Measurements from ENCODE around the gene STX16. TPM values are rescaled to one million over a fixed set of nuclear protein-coding genes. Genes with fewer than 3 reads are reported as not detected.
A peak's percentile ranks its signal among the peaks of the same experiment; 100 is the strongest.

The STX16 gene
- total RNA-seq, 1 experiment from 2014 or later = 93.3 TPM

DNA sequence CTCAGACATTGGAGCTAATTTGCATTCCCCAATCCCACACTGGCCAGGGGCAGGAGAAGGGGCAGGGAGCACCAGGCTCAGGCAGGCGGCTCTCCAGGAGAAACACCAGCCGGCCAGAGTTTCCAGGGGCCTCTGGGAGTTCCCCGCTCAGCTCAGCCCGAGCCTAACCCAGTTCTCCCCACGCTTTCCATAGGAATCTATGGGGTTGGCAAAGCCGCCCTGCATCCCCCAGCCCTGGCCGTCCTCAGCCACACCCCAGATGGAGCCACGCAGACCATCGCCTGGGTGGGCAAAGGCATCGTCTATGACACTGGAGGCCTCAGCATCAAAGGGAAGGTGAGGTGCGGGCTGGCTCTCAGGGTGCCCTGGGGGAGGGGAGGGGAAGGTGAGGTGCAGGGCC lies 49.7 kb downstream of the STX16 start:
- H3K4me3 Mint-ChIP-seq (ENCODE audit: unreplicated experiment) = no peak overlapping the region
- ChIA-PET CTCF (no interaction called here), POLR2A (no interaction called here)
- DNase-seq (ENCODE audit: unreplicated experiment) = no peak
- TF ChIP-seq, protein P1, sequence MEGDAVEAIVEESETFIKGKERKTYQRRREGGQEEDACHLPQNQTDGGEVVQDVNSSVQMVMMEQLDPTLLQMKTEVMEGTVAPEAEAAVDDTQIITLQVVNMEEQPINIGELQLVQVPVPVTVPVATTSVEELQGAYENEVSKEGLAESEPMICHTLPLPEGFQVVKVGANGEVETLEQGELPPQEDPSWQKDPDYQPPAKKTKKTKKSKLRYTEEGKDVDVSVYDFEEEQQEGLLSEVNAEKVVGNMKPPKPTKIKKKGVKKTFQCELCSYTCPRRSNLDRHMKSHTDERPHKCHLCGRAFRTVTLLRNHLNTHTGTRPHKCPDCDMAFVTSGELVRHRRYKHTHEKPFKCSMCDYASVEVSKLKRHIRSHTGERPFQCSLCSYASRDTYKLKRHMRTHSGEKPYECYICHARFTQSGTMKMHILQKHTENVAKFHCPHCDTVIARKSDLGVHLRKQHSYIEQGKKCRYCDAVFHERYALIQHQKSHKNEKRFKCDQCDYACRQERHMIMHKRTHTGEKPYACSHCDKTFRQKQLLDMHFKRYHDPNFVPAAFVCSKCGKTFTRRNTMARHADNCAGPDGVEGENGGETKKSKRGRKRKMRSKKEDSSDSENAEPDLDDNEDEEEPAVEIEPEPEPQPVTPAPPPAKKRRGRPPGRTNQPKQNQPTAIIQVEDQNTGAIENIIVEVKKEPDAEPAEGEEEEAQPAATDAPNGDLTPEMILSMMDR (IDR thresholded peaks at IDR 0.05; ENCODE audit: unreplicated experiment) = no peak
- intact Hi-C loops (cut with micrococcal nuclease) = no loop called here
- H3K27me3 Mint-ChIP-seq (ENCODE audit: insufficient read depth, unreplicated experiment) = no peaks in the 10 kb centered on the region
- H3K4me1 Mint-ChIP-seq (ENCODE audit: insufficient read depth, unreplicated experiment) = no peaks in the 10 kb centered on the region
- peaks cover 25% of the 10 kb centered on the region for H3K36me3 Mint-ChIP-seq (ENCODE audit: insufficient read depth, unreplicated experiment)
- H3K9me3 Mint-ChIP-seq (ENCODE audit: unreplicated experiment) = no peaks in the 10 kb centered on the region
- H3K27ac Mint-ChIP-seq (ENCODE audit: low read depth, unreplicated experiment) = no peak overlapping the region
- no TSS peak for BruUV-seq (replicated peaks)

DNA sequence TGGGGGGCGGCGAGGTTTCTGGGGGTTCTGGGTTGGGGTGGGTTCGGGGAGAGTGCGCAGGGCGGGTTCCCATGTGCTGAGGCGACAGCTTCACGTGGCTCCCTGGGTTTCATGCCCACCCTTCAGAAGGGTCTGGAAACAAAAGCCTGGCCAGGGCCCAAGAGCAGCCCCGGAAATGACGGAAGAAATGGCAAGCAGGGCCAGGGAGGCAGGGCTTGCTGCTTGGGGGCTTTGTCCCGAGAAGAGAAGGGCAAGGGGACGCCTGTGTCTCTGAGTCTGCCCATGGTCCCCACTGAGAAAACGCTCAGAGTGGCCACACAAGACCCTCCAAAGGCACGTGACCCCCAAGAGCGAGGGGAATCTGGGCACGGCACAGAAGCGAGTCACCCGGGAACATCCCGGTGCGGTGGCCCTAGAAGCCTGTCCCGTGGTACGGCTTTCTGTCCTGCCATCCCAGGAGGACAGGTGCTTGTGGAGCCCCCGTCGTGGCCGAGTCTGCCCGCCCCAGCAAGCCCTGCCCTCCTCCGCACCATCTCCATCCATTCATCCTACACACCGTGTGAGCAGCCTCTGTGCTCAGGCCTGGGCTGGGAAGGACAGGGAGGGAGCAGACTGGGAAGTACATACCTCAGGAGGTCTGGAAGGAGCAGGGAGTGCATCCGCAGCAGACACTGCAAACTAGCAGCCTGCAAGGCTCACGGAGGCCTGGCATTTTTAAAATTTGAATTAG lies 50.5 kb downstream of the STX16 start:
- BruUV-seq (replicated peaks) = no TSS peak
- Mint-ChIP-seq H3K27ac (ENCODE audit: low read depth, unreplicated experiment) (no peak overlapping the region), H3K4me1 (ENCODE audit: insufficient read depth, unreplicated experiment) (no peaks in the 10 kb centered on the region), H3K27me3 (ENCODE audit: insufficient read depth, unreplicated experiment) (no peaks in the 10 kb centered on the region), H3K36me3 (ENCODE audit: insufficient read depth, unreplicated experiment) (peaks cover 25% of the 10 kb centered on the region), H3K9me3 (ENCODE audit: unreplicated experiment) (no peaks in the 10 kb centered on the region), H3K4me3 (ENCODE audit: unreplicated experiment) (no peak overlapping the region)
- POLR2A ChIA-PET = interaction anchor here (0.7 kb wide), 1 partner anchor 101 kb away, joined by 3 read pairs; no protein-coding TSS in a partner anchor
- TF ChIP-seq, protein P1 (IDR thresholded peaks at IDR 0.05; ENCODE audit: unreplicated experiment) = no peak
- intact Hi-C loops (cut with micrococcal nuclease) = no loop called here
- no peak for DNase-seq (ENCODE audit: unreplicated experiment)
- CTCF ChIA-PET = no interaction called here

DNA sequence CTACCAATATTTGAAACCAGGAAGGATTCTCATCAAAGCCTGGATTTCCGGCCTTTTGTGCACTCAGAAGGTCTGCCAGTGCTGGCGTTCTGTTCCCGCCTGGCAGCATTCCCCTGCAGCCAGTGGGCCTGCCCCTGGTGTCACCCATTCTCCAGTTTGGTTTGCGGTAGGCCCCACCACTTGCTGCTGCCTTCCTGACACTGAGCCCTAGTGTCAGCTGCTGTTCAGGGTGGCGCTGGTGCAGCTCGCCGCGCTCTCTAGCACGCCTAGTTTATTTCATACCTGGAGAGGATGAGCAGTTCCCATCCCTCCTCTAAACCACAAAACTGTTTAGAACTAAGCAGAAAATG lies 51.1 kb downstream of the STX16 start:
- no peaks in the 10 kb centered on the region for H3K27me3 Mint-ChIP-seq (ENCODE audit: insufficient read depth, unreplicated experiment)
- CTCF ChIA-PET = interaction anchor here (0.6 kb wide), 1 partner anchor 9 kb away, joined by 3 read pairs; no protein-coding TSS in a partner anchor
- POLR2A ChIA-PET = interaction anchor here (0.7 kb wide), 2 partner anchors 100 to 1124 kb away, joined by 3 read pairs; no protein-coding TSS in a partner anchor
- no TSS peak for BruUV-seq (replicated peaks)
- no peak overlapping the region for H3K27ac Mint-ChIP-seq (ENCODE audit: low read depth, unreplicated experiment)
- TF ChIP-seq, protein P1 (IDR thresholded peaks at IDR 0.05; ENCODE audit: unreplicated experiment) = no peak
- no peaks in the 10 kb centered on the region for H3K9me3 Mint-ChIP-seq (ENCODE audit: unreplicated experiment)
- peaks cover 26% of the 10 kb centered on the region for H3K36me3 Mint-ChIP-seq (ENCODE audit: insufficient read depth, unreplicated experiment)
- H3K4me3 Mint-ChIP-seq (ENCODE audit: unreplicated experiment) = no peak overlapping the region
- intact Hi-C loops (cut with micrococcal nuclease) = no loop called here
- no peaks in the 10 kb centered on the region for H3K4me1 Mint-ChIP-seq (ENCODE audit: insufficient read depth, unreplicated experiment)
- no peak for DNase-seq (ENCODE audit: unreplicated experiment)

DNA sequence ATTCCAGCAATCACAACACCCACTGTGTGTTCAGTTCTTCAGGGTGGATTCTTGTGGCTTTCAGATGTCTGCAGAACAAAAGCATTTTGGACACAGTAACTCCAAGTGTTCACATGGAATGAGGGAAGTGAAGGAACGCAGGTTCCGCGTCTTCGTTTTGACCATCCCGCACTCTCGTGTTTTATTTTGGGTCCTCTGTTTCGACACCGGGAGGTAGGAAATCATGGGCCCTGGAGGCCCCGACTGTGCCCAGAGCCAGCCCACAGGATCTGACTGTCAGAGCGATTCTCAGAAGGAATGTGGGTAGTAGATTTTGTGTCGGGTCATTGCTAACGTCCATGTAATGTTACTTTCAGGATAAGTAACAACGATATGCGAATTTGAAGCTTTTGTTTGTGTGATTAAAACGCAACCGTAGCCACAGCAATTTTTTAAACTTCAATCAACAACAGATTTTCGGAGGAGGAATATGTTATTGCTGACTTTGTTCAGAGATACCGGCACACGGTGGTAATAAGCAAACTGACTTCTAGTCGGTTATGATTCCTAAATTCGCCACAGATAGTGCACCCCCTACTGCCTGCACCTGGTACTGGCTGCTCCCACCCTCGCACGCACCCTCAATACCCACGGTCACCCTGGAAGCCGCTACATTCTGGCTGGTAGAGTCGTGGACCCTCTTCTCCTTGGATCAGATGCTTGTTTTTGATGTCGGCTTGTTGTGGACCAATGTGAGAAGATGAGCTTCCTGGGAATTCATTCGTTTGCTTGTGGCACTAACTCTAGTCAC lies 52.0 kb downstream of the STX16 start:
- Mint-ChIP-seq H3K27ac (ENCODE audit: low read depth, unreplicated experiment) (no peak overlapping the region), H3K4me3 (ENCODE audit: unreplicated experiment) (no peak overlapping the region)
- CTCF ChIA-PET = interaction anchor here (0.6 to 2.8 kb wide), 6 partner anchors 8 to 700 kb away, joined by 3 to 10 read pairs (median 3); no protein-coding TSS in a partner anchor

More for the DNA sequence above, 52.0 kb downstream of the STX16 start:
- no peaks in the 10 kb centered on the region for H3K4me1 Mint-ChIP-seq (ENCODE audit: insufficient read depth, unreplicated experiment)
- POLR2A ChIA-PET = interaction anchor here (0.7 kb wide), 1 partner anchor 1123 kb away, joined by 3 read pairs; no protein-coding TSS in a partner anchor
- H3K9me3 Mint-ChIP-seq (ENCODE audit: unreplicated experiment) = no peaks in the 10 kb centered on the region
- intact Hi-C loops (cut with micrococcal nuclease) = no loop called here
- no peaks in the 10 kb centered on the region for H3K27me3 Mint-ChIP-seq (ENCODE audit: insufficient read depth, unreplicated experiment)
- TF ChIP-seq, protein P1 (IDR thresholded peaks at IDR 0.05; ENCODE audit: unreplicated experiment) = peak; percentile 19
- H3K36me3 Mint-ChIP-seq (ENCODE audit: insufficient read depth, unreplicated experiment) = peaks cover 32% of the 10 kb centered on the region
- no TSS peak for BruUV-seq (replicated peaks)
- DNase-seq (ENCODE audit: unreplicated experiment) = no peak

All from MCF 10A (cell line).